ENCODE data around the gene SUPT5H. TPM values are rescaled to one million over a fixed set of nuclear protein-coding genes. Genes with fewer than 3 reads are reported as not detected.

SUPT5H gene
- total RNA-seq, 1 donor from 2014 or later = 59.5 TPM

DNA sequence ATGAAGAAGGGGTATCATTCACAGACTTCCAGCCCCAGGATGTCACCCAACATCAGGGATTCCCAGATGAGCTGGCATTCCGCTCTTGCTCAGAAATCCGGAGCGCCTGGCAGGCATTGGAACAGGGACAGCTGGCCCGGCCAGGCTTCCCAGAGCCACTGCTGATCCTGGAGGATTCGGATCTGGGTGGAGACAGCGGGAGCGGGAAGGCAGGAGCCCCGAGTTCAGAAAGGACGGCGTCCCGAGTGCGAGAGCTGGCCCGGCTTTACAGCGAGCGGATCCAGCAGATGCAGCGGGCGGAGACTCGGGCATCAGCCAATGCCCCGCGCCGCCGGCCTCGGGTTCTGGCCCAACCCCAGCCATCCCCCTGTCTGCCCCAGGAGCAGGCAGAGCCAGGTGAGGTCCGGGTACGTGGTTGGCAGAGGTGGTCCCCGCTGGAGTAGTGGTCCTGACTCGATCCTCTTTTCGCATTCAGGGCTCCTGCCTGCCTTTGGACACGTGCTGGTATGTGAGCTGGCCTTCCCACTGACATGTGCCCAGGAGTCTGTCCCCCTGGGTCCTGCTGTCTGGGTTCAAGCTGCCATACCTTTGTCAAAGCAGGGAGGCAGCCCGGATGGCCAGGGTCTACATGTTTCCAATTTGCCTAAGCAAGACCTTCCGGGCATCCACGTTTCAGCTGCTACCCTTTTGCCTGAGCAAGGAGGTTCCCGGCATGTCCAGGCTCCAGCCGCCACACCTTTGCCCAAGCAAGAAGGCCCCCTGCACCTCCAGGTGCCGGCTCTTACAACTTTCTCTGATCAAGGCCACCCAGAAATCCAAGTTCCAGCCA is 21.9 kb upstream of the SUPT5H start:
- FAIRE-seq (no peak), DNase-seq (ENCODE audit: low spot score in 2 of 2) (no peak)

DNA sequence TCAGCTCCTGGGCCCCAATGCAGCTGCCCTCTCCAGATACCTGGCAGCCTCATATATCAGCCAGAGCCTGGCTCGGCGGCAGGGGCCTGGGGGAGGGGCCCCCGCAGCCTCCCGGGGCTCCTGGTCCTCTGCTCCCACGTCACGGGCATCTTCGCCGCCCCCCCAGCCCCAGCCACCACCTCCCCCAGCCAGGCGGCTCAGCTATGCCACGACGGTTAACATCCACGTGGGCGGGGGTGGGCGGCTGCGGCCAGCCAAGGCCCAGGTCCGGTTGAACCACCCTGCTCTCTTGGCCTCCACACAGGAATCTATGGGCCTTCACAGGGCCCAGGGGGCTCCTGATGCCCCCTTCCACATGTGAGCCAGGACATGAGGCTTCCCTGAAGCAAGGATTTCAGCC is 20.4 kb upstream of the SUPT5H start:
- FAIRE-seq (no peak), DNase-seq (ENCODE audit: low spot score in 2 of 2) (peak in 1 of 2 donors; percentile 11)

DNA sequence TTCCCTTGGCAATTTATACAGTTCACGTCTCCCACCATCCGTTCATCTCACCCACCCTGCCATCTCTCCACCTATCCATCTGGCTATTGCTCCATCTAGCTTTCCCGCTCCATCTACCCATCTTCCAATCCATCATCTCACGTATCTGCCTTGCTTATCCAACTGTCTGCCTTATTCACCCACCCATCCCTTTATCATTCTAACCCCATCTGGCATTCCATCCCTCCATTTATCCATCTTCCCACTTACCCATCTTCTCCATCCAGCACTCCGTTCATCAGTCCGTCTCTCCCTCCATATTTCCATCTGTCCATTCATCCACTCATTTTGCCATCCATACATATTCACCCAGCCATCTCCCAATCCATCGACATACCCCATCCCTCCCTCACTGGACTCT is 19.6 kb upstream of the SUPT5H start:
- FAIRE-seq (no peak), DNase-seq (ENCODE audit: low spot score in 2 of 2) (no peak)

DNA sequence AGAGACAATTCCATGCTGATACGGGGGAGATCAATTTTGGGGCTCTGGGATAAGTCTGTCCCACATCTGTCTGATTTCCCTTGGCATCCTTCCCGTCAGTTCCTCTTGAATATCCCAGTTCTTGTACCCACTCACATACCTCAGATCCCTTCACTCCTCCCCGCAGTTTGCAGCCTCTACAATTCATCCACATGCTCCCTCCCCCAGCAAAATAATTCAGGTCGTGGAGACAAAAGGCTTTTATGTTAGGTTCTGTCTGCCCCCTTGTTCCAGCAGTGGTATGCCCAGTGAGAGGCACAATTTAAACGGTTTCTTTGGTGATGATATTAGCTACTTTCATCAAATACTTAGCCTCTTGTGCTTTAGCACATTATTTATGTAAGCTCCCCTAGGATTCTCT is 19.2 kb upstream of the SUPT5H start:
- DNase-seq (ENCODE audit: low spot score in 2 of 2) (peak in 1 of 2 donors; percentile 18), FAIRE-seq (no peak)

DNA sequence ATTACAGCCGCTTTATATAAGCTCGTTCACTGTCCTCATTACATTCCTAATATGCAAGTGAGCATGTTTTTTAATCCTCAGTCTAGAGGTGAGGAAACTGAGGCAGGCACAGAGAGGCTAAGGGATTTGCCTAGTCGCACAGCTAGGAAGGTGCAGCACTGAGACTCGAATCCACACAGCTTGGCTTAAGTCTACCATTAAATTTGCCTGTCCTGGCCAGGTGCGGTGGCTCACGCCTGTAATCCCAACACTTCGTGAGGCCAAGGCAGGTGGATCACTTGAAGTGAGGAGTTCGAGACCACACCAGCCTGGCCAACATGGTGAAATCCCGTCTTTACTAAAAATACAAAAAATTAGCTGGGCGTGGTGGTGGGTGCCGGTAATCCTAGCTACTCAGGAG is 17.7 kb upstream of the SUPT5H start:
- DNase-seq (ENCODE audit: low spot score in 2 of 2) (no peak), FAIRE-seq (no peak)

DNA sequence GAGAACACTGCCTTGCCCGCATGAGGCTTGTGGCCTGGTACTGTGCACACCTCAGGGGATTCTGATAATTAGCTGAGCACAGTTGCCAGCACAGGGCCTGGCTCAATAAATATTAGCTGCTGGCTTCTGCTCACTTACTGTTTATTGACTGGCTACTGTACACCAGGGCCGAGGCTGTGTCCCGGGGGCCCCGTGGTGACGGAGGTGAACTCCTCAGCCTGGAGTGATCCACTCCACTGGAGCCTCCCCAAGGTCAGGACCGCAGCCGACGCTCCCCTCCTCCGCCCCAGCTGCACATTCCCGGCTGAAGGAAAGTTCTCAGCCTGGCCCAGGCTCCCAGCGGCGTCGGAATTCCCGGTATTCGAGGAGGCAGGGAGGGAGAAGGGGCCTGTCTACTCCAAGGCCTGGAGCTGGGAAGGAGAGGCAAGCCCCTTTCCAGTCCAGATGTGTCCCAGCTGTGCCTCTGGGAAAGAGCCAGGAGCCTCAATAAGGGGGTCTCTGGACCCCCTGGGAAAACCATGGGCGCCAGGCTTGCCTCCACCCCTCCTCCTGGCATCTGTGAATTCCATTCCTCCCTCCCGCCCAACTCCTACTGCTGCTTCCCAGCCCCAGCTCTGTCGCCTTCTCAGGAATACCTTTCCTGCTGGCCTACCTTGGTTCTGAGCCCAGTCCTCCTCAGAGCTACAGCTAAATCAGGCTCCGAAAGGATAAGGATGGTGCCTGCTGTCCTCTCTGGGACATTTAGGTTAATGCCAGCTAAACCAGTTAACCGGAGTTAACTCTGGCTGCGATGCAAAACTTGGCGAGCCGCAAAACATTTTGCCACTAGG is 16.9 kb upstream of the SUPT5H start:
- DNase-seq (ENCODE audit: low spot score in 2 of 2) = peak in 1 of 2 donors; percentile 35

DNA sequence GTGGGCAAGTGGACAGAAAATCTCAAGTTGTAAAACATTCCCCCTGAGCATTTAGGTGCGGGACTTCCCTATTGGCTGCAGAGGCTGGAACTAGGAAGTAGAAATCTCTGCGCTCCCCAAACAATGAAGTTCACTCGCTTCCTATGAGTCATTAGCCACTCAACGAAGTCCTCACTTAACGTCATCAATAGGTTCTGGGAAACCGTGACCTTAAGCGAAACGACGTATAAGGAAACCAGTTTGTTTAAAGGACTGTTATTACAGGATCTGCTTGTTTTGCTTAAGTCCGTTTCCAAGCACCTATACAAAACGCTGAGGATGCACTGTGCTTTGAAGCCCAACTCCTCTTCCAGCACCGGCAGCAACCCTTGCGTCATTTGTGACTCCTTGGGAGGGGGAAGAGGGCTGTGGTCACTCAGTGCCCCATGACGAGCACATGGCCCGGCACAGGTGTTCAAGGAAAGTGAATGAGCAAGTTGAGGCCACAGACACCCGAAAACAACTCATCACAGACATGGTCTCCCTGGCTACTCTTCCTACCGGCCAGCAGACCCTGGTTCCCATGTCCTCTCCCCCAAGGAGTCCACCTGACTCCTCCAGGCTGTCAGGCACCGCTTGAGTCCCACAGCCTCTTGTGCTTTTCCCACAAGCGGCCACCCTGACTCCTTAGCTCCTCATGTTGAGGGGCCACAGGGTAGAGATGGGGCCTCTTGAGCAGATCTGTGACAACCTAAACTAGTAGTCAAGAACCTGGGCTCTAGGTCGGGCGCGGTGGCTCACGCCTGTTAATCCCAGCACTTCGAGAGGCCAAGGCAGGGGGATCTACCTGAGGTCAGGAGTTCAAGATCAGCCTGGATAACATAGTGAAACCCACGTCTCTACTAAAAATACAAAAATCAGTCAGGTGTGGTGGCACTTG is 14.4 kb upstream of the SUPT5H start:
- FAIRE-seq (no peak), DNase-seq (ENCODE audit: low spot score in 2 of 2) (peak in 1 of 2 donors; percentile 26)

More for the DNA sequence above, 16.9 kb upstream of the SUPT5H start:
- no peak for FAIRE-seq

DNA sequence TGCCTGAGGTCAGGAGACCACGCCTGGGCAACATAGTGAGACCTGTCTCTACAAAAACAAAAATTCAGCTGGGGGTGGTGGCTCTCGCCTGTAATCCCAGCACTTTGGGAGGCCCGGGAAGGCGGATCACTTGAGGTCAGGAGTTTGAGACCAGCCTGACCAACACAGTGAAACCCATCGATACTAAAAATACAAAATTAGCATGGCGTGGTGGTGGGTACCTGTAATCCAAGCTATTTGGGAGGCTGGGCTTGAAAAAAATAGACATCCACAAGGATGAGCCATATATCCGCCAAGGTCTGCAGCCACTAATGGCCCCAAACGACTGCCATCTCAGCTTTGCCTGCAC is 12.7 kb upstream of the SUPT5H start:
- DNase-seq (ENCODE audit: low spot score in 2 of 2) (no peak), FAIRE-seq (no peak)

DNA sequence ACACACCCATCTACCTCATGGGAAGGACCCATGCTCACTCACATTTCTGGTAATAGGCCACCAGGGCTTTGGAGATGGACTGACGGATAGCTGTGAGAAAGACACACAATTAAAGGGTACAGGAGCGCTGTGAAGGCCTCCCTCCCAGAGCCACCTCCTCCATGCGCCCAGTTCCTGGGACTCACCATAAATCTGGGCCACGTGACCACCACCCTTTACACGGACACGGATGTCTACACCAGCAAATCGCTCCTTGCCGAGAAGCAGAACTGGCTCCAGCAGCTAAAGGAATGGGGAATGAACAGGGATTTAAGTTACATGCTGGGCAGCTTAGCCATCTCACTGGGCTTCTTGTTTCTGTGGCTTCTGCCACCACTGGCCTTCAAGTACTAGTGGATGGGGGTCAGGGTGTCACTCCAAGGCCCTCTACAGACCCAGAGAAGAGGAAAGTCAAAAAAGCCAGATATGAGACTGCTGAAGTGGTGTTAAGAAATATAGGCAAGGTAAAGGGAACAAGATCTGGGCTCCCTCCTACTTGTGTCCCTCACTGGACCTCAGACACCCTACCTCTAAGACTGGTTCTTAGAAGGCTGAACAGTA is 11.8 kb upstream of the SUPT5H start:
- FAIRE-seq (no peak), DNase-seq (ENCODE audit: low spot score in 2 of 2) (no peak)

DNA sequence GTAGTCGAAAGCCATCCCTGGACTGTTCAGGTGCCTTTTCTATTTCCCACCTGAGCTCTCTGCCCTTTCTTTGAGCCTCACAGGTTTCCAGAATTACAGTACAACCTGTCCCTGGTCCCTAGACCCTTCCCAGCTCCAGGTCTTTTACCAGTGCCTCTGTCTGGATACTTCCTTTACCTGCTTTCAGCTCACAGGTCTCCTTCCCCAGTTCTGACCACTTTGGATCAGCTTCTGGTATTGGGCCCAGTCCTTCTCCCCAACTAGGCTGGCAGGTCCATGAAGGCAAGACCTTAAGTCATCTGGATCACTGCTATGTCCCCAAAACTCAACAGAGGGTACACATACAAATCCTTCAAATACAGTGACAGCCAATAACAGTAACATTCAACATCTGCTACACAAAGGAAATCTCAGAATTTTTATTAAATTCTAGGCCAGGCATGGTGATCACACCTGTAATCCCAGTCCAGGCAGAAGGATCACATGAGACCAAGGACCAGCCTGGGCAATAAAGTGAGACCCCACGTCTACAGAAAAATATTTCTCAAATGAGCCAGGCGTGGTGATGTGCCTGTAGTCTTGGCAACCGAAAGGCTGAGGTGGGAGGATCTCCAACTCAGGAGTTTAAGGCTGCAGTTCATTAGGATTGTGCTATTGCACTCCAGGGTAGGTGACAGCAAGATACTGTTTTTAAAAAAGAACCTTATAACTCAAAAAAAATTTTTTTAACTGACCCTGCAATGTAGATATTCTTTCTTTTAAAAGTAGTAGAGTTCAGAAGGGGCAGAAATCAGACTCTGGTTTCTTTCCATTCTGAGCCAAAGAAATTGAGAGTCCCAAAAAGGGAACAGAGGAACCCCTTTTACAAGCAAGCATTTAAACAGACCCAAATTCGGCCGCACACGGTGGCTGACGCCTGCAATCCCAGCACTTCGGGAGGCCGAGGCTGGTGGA is 11.0 kb upstream of the SUPT5H start:
- no peak for FAIRE-seq

DNA sequence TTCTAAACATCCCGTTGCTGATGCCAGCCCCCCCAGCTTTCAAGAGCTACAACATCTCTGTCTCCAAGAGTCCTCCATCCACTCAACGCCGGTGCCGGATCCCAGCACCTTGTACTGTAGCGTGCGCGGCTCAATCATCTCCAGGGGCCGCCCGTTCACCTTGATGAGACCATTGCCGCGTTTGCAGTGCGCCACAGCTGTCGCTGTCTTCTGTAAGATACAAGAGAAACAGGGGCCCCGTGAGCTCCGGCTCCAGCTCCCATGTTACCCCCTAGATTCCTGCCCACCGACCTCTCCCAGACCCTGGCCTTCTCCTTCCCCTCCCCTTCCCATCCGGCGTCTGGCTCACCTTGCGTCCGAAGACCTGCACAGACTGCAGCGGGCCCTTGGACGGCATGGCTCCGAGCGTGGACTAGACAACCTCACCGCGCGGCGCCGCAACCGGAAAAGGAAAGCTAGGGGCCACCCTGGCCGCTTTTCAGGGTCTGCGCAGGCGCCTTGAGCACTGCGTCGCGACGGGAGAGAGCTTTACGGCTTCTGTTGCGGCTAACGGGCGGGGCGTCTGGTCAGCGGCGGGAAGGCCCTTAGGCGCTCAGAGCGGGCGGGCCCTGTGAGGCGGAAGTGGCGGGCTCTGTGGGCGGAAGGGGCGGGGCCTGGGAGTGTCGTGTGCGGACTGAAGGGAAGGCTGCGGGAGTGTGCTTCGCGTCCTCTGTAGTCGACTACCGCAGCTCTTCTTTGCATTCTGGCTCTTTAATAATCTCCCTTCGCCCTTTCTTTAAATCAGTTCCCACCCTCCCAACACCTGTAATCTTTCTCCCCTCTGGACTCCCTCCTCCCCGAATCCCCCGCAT is 9.7 kb upstream of the SUPT5H start, which contains the start of gene RPS16:
Gene RPS16 (minus strand): TSS at position 451 of the 851 bp plus-strand sequence. CDS start 54 bp downstream, at position 397.
- FAIRE-seq (no peak), DNase-seq (ENCODE audit: low spot score in 2 of 2) (peak; percentile 92 to 98)

More for the DNA sequence above, 11.0 kb upstream of the SUPT5H start:
- no peak for DNase-seq (ENCODE audit: low spot score in 2 of 2)

DNA sequence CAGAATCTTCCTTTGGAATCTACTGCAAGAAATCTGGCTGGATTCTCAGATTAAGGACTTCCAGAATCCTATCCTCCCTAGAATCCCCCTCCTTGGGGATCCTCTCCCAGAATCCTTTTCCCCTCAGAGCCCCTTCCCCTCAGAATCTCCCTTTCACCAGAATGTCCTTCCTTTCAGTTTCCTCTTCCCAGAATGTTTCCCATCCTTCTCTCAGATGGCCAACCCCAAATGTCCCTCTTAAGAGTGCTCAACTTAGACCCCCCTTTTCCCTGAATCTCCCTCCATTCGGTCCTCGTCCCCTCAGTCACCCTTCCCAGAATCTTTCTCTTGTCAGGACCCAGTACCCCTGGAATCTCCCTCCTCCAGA is 9.0 kb upstream of the SUPT5H start:
- FAIRE-seq (no peak), DNase-seq (ENCODE audit: low spot score in 2 of 2) (no peak)

DNA sequence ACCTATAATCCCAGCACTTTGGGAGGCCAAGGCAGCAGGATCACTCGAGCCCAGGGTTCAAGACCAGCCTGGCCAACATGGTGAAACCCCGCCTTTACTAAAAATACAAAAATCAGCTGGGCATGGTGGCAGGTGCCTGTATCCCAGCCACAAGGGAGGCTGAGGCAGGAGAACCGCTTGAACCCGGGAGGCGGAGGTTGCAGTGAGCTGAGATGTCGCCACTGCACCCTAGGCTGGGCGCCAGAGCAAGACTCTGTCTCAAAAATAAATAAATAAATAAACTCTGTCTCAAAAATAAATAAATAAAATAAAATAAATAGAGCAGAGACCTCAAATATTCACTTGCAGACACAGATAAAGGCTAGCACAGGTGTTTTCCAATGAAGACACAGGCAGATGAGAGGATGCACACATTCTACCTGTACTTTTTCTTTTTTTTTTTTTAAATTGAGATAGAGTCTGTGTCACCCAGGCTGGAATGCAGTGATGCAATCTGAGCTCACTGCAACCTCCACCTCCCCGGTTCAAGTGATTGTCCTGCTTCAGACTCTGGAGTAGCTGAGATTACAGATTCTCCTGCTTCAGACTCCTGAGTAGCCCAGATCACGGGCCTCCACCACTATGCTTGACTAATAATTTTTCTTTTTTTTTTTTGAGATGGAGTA is 7.0 kb upstream of the SUPT5H start:
- DNase-seq (ENCODE audit: low spot score in 2 of 2) (no peak), FAIRE-seq (no peak)

DNA sequence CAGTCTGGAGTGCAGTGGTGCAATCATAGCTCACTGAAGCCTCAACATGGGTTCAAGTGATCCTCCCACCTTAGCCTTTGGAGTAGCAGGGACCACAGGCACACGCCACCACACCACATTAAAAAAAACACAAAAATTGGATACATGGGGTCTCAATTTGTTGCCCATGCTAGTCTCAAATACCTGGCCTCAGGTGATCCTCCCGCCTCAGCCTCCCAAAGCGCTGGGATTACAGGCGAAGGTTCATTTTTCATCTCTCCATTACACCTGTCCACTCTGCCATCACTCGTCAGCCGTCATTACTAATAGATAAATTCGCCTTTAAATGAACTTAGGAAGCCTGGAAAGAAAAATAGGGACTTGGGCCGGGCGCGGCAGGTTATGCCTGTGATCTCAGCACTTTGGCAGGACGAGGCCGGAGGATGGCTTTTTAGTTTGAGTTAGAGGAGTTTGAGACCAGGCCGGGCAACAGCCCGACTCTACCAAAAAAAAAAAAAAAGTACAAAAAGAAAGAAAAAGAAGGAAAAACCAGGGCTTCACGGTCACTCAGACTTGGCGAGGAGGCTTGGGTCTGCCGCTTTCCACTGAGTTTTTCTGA is 685 bp upstream of the SUPT5H start:
- no peak for FAIRE-seq
- no peak for DNase-seq (ENCODE audit: low spot score in 2 of 2)

DNA sequence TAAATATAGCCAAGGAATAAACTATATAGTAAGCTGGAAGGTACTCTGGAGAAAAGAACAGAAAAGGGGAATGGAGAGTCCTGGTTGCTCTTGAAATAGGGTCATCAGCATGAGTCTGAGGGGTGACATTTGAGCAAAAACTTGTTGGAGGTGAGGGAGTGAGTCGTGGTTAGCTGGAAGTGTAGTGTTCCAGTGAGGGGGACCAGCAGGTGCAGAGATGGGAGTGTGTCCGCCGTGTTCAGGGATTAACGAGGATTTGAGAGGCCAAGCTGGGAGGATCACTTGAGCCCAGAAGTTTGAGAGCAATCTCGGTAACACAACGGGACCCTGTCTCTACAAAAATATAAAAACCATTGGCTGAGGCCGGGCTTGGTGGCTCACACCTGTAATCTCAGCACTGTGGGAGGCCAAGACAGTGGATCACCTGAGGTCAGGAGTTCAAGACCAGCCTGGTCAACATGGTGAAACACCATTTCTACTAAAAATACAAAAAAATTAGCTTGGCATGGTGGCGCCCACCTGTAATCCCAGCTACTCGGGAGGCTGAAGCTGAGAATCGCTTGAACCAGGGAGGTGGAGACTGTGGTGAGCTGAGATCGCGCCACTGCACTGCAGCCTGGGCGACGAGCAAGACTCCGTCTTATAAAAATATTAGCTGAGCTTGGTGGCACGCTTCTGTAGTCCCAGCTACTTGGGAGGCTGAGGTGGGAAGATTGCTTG is 1.1 kb downstream of the SUPT5H start:
- DNase-seq (ENCODE audit: low spot score in 2 of 2) (no peak), FAIRE-seq (no peak)

DNA sequence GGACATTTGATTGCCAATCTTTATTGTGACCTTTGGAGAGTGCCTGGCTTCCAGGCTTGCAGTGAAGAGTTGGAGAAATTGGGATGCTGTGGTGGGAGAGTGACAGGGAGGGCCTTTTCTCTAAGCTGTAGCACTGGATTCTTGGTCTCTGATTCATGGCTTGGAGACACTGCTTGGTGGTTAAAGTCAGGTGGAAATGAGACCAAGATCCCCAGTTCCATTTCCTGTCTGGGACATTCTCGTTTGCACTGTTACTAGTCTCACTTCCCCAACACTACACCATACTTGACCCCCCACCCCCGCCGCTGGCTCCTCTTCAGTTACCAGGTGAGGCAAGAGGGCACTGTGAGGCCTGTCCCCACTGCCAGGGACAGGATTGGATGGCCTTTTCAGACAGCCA is 2.9 kb downstream of the SUPT5H start:
- FAIRE-seq (no peak), DNase-seq (ENCODE audit: low spot score in 2 of 2) (no peak)

Data from frontal cortex (tissue), 4 donors.